Sigmoid colon (tissue), 4 donors: ENCODE data around the gene ELAC1.

Experiments used
- CTCF ChIP-seq, 4 experiments: fragments of 450-650 bp in 3 of 4; fragments of 200-600 bp in 1 of 4; IDR thresholded peaks; one replicate each; pipeline ENCODE4 v1.5.1; 2016 to 2019; ENCODE audit warnings: antibody characterized with exemption in 4 of 4, mild to moderate bottlenecking in 3 of 4, moderate library complexity in 2 of 4
- EP300 ChIP-seq, 4 donors: sonication (generic); formaldehyde crosslinking; IDR thresholded peaks; one replicate each; pipeline ENCODE4 v1.6.1; 2017; ENCODE audit warnings: antibody characterized with exemption in 4 of 4
- POLR2A ChIP-seq, 2 donors: fragments of 450-650 bp; IDR thresholded peaks; one replicate each; pipeline ENCODE4 v1.6.1; 2016; ENCODE audit warnings: antibody characterized with exemption in 2 of 2, mild to moderate bottlenecking in 2 of 2, moderate library complexity in 2 of 2
- POLR2AphosphoS5 ChIP-seq, 4 donors: sonication (generic); formaldehyde crosslinking; IDR thresholded peaks; one replicate each; pipeline ENCODE4 v1.6.1; 2017; ENCODE audit warnings: antibody characterized with exemption in 4 of 4

DNA sequence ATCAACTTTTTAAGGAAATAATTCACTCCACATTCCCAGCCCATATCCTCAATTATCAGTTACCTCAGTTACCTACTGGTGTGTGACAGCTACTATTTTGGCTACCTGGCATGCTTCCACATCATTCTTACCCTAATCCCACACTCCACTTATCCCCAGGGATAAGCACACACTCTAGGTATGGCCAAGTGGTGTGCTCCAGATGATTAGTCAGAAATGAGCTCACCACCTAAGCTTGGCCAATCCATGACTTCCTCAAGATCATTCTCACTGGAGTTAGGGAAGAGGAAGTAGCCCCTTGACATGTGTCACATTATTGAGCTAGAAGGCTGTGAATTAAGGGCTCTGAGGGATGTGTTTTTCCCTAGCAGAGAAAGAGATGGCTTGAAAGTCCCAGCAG is 41.2 kb downstream of the ELAC1 start:
- TF ChIP-seq CTCF (IDR thresholded peaks at IDR 0.05) = no peak
- TF ChIP-seq EP300 (IDR thresholded peaks at IDR 0.05) = no peak
- TF ChIP-seq POLR2AphosphoS5 (IDR thresholded peaks at IDR 0.05) = no peak
- no peak for TF ChIP-seq POLR2A (IDR thresholded peaks at IDR 0.05)
